H1 (cell line): ENCODE measurements around the gene ADGRD2. TPM values are rescaled to one million over a fixed set of nuclear protein-coding genes. Genes with fewer than 3 reads are reported as not detected.

Experiments used
- CTCF ChIA-PET: fragments of 300-600 bp; sonication (Branson Sonifier 250); formaldehyde crosslinking; loops from one replicate; lab custom pipeline; 2021; ENCODE audit not compliant: partially characterized antibody; lab: Charles Lee
- POLR2A ChIA-PET: fragments of 300-600 bp; sonication (Branson Sonifier 250); formaldehyde crosslinking; loops from one replicate; lab custom pipeline; 2021; ENCODE audit warnings: inconsistent platforms; ENCODE audit not compliant: partially characterized antibody; lab: Charles Lee
- DNase-seq, 2 experiments: peaks; one replicate each; pipeline versions ENCODE4 v3.0.0 to v3.0.0-alpha.2; 2010 to 2022; ENCODE audit warnings: low spot score in 2 of 2, low read depth in 1 of 2, mixed read lengths in 1 of 2
- FAIRE-seq: peaks from 2 replicates; lab custom pipeline; 2011; peaks lifted over from hg19 to GRCh38; lab: Jason Lieb, UNC
- H2AFZ ChIP-seq: 2 replicates; pipeline ENCODE4 v1.8.1; 2012; ENCODE audit warnings: low read length, inconsistent platforms
- H2AK5ac ChIP-seq: 2 replicates; pipeline ENCODE4 v1.6.1; 2013; ENCODE audit warnings: low read depth, low read length
- H2BK120ac ChIP-seq: replicated peaks from 2 replicates; pipeline ENCODE3; 2013; ENCODE audit warnings: low read depth, low read length, inconsistent platforms
- H2BK12ac ChIP-seq: 2 replicates; pipeline ENCODE4 v1.6.1; 2013; ENCODE audit warnings: low read depth, low read length
- H2BK15ac ChIP-seq: 2 replicates; pipeline ENCODE4 v1.6.1; 2013; ENCODE audit warnings: low read length
- H2BK20ac ChIP-seq: 2 replicates; pipeline ENCODE4 v1.6.1; 2013; ENCODE audit warnings: low read length
- H2BK5ac ChIP-seq: 2 replicates; pipeline ENCODE4 v1.6.1; 2013; ENCODE audit warnings: low read depth, low read length
- H3K14ac ChIP-seq: 2 replicates; pipeline ENCODE4 v1.6.1; 2013; ENCODE audit warnings: inconsistent platforms; ENCODE audit not compliant: insufficient read length
- H3K18ac ChIP-seq: 2 replicates; pipeline ENCODE4 v1.6.1; 2013; ENCODE audit warnings: low read length; ENCODE audit errors: extremely low read depth
- H3K23ac ChIP-seq: 2 replicates; pipeline ENCODE4 v1.6.1; 2013; ENCODE audit warnings: inconsistent platforms; ENCODE audit not compliant: insufficient read length
- H3K23me2 ChIP-seq: 2 replicates; pipeline ENCODE4 v1.6.1; 2013; ENCODE audit warnings: low read depth, low read length
- H3K27ac ChIP-seq: 2 replicates; pipeline ENCODE4 v1.6.1; 2011; ENCODE audit warnings: low read depth, low read length, inconsistent platforms
- H3K27me3 ChIP-seq, 4 experiments: replicated peaks in 1 of 4; 1 replicate in 1 of 4; 2 replicates in 3 of 4; pipeline versions ENCODE4 v1.6.1 to v1.8.1; 2011 to 2013; ENCODE audit warnings: low read length in 3 of 4, mild to moderate bottlenecking in 3 of 4, inconsistent platforms in 2 of 4, mixed read lengths in 2 of 4, moderate library complexity in 1 of 4; ENCODE audit not compliant: control insufficient read depth in 3 of 4, insufficient read depth in 3 of 4; ENCODE audit errors: extremely low read depth in 1 of 4
- H3K36me3 ChIP-seq, 4 experiments: 2 replicates each; pipeline versions ENCODE4 v1.6.1 to v1.8.1; 2011 to 2013; ENCODE audit warnings: mild to moderate bottlenecking in 4 of 4, low read length in 3 of 4, moderate library complexity in 2 of 4, control low read depth in 1 of 4, inconsistent platforms in 1 of 4; ENCODE audit not compliant: insufficient read depth in 4 of 4, control insufficient read depth in 2 of 4
- H3K4ac ChIP-seq: replicated peaks from 2 replicates; pipeline ENCODE3; 2013; ENCODE audit warnings: low read length, low read depth, mixed read lengths, inconsistent platforms; ENCODE audit not compliant: insufficient read length
- H3K4me1 ChIP-seq, 4 experiments: replicated peaks in 1 of 4; 1 replicate in 1 of 4; 2 replicates in 3 of 4; pipeline versions ENCODE4 v1.6.1 to v1.8.1; 2011 to 2013; ENCODE audit warnings: low read length in 3 of 4, inconsistent platforms in 2 of 4, mixed read lengths in 1 of 4; ENCODE audit not compliant: insufficient read depth in 4 of 4, control insufficient read depth in 3 of 4
- H3K4me2 ChIP-seq, 2 experiments: 2 replicates each; pipeline versions ENCODE4 v1.6.1 to v1.8.1; 2011 to 2013; ENCODE audit warnings: low read depth in 2 of 2, low read length in 2 of 2, control low read depth in 1 of 2, inconsistent platforms in 1 of 2, mild to moderate bottlenecking in 1 of 2; ENCODE audit not compliant: insufficient read depth in 1 of 2
- H3K4me3 ChIP-seq, 4 experiments: fragments of 200-600, 300-600 bp in 1 of 4; sonication (generic), shearing (Covaris generic), sonication (Bioruptor Twin) in 1 of 4; 2 replicates each; pipeline versions ENCODE4 v1.5.1 to v1.8.1; 2011 to 2016; ENCODE audit warnings: low read length in 4 of 4, low read depth in 3 of 4, control low read depth in 2 of 4, inconsistent platforms in 2 of 4, mild to moderate bottlenecking in 2 of 4, mixed read lengths in 1 of 4, moderate library complexity in 1 of 4; ENCODE audit not compliant: insufficient read depth in 2 of 4; ENCODE audit errors: extremely low read depth in 1 of 4
- H3K56ac ChIP-seq: replicated peaks from 2 replicates; pipeline ENCODE3; 2013; ENCODE audit warnings: low read depth, mild to moderate bottlenecking, mixed read lengths, low read length, inconsistent platforms; ENCODE audit not compliant: insufficient read length
- H3K79me1 ChIP-seq: 2 replicates; pipeline ENCODE4 v1.6.1; 2013; ENCODE audit warnings: low read depth, low read length, control low read depth
- H3K79me2 ChIP-seq, 2 experiments: 2 replicates each; pipeline versions ENCODE4 v1.6.1 to v1.8.1; 2012 to 2013; ENCODE audit warnings: low read length in 2 of 2, mild to moderate bottlenecking in 2 of 2, inconsistent platforms in 1 of 2; ENCODE audit not compliant: insufficient read depth in 2 of 2, control insufficient read depth in 1 of 2
- H3K9ac ChIP-seq, 4 experiments: replicated peaks in 1 of 4; 1 replicate in 1 of 4; 2 replicates in 3 of 4; pipeline versions ENCODE4 v1.6.1 to v1.8.1; 2011 to 2013; ENCODE audit warnings: low read depth in 3 of 4, low read length in 3 of 4, control low read depth in 2 of 4, mild to moderate bottlenecking in 2 of 4, moderate library complexity in 2 of 4, inconsistent platforms in 1 of 4; ENCODE audit errors: extremely low read depth in 1 of 4
- H3K9me3 ChIP-seq, 2 experiments: 2 replicates each; pipeline versions ENCODE4 v1.6.1 to v1.8.1; 2012 to 2013; ENCODE audit warnings: mild to moderate bottlenecking in 2 of 2, moderate library complexity in 2 of 2, control low read depth in 1 of 2, inconsistent platforms in 1 of 2, low read depth in 1 of 2, low read length in 1 of 2, mixed read lengths in 1 of 2; ENCODE audit not compliant: insufficient read depth in 2 of 2
- H4K20me1 ChIP-seq, 2 experiments: replicated peaks in 1 of 2; 2 replicates each; pipeline versions ENCODE3 to v1.8.1; 2011 to 2013; ENCODE audit warnings: inconsistent platforms in 2 of 2, low read length in 2 of 2, mild to moderate bottlenecking in 1 of 2; ENCODE audit not compliant: insufficient read depth in 2 of 2, control insufficient read depth in 1 of 2
- H4K5ac ChIP-seq: 2 replicates; pipeline ENCODE4 v1.6.1; 2013; ENCODE audit warnings: low read length, low read depth, mixed read lengths, inconsistent platforms; ENCODE audit not compliant: insufficient read length
- H4K8ac ChIP-seq: 2 replicates; pipeline ENCODE4 v1.8.0; 2013; ENCODE audit warnings: mild to moderate bottlenecking, moderate library complexity, low read length, inconsistent platforms; ENCODE audit not compliant: insufficient read depth; ENCODE audit errors: extremely low read depth
- H4K91ac ChIP-seq: replicated peaks from 2 replicates; pipeline ENCODE3; 2013; ENCODE audit warnings: low read length, mixed read lengths, inconsistent platforms; ENCODE audit not compliant: insufficient read length
- BCL11A ChIP-seq, 2 experiments: IDR thresholded peaks; one replicate each; pipeline ENCODE4 v1.6.1; 2011; ENCODE audit warnings: low read depth in 2 of 2, low read length in 2 of 2, mild to moderate bottlenecking in 2 of 2
- BRCA1 ChIP-seq: IDR thresholded peaks from 2 replicates; pipeline ENCODE4 v1.6.1; 2012; ENCODE audit warnings: low read depth, low read length, improper control_type of control experiment
- CBX8 ChIP-seq: fragments of 300-800, 300-1000 bp; sonication (generic); IDR thresholded peaks from 2 replicates; pipeline ENCODE4 v1.7.1; 2016; ENCODE audit warnings: low read depth, low read length, borderline replicate concordance
- CHD1 ChIP-seq: IDR thresholded peaks from 2 replicates; pipeline ENCODE4 v1.6.1; 2012; ENCODE audit warnings: low read depth, low read length, improper control_type of control experiment
- CREB1 ChIP-seq: IDR thresholded peaks from 2 replicates; pipeline ENCODE4 v1.6.1; 2012; ENCODE audit warnings: inconsistent platforms
- JUND ChIP-seq: IDR thresholded peaks from 2 replicates; pipeline ENCODE4 v1.6.1; 2011; ENCODE audit warnings: mild to moderate bottlenecking, improper control_type of control experiment, low read length
- KDM4A ChIP-seq: IDR thresholded peaks from one replicate; pipeline ENCODE4 v1.7.1; 2012; ENCODE audit warnings: low read depth, mild to moderate bottlenecking, moderate library complexity, low read length, inconsistent platforms; ENCODE audit not compliant: severe bottlenecking
- PHF8 ChIP-seq: fragments of 200-600 bp; sonication (generic); conservative IDR thresholded peaks from 2 replicates; pipeline ENCODE4 v1.7.1; 2012; ENCODE audit warnings: low read depth, mild to moderate bottlenecking, inconsistent platforms, low read length, moderate library complexity
- SIN3A ChIP-seq, 2 experiments: IDR thresholded peaks in 1 of 2; conservative IDR thresholded peaks in 1 of 2; 2 replicates each; pipeline ENCODE4 v1.6.1; 2011 to 2012; ENCODE audit warnings: low read length in 2 of 2, improper control_type of control experiment in 1 of 2, low read depth in 1 of 2, mild to moderate bottlenecking in 1 of 2
- WGBS, 2 experiments: shearing (Covaris generic) in 1 of 2; methylation state at CpG; one replicate each; pipeline versions ENCODE4 v1.1.6 to v1.1.7; 2013 to 2015; ENCODE audit warnings: low lambda C conversion rate in 2 of 2, mixed read lengths in 2 of 2, inconsistent platforms in 1 of 2, low coverage in 1 of 2, missing lambda C conversion rate in 1 of 2; ENCODE audit not compliant: insufficient replicate concordance in 2 of 2, insufficient coverage in 1 of 2, insufficient read length in 1 of 2; ENCODE audit errors: extremely low coverage in 1 of 2, missing lambda C conversion rate in 1 of 2; 5-methylcytosine and 5-hydroxymethylcytosine counted together
- polyA plus RNA-seq, 7 experiments: library from polyadenylated mRNA; depleted of rRNA in 3 of 7; stranded (reverse) in 5 of 7; unstranded in 2 of 7; fragments of >200 nt in 5 of 7; fragments of 200-250 nt in 2 of 7; gene quantifications; 1 replicate in 5 of 7; 2 replicates in 1 of 7; 4 replicates in 1 of 7; pipeline versions ENCODE4 v1.2.1 to v1.2.3, GENCODE V29; 2011 to 2013; ENCODE audit warnings: missing spikeins in 2 of 7, mixed read lengths in 2 of 7
- total RNA-seq: library from RNA; stranded (reverse); fragmentation: NEBNext Ultra II Directional; extraction: Animal tissue kit (Norgen Biotek cat#: 25700); gene quantifications from 2 replicates; pipeline ENCODE4 v1.2.1, GENCODE V29; 2021

ADGRD2 gene
- total and polyA plus RNA-seq, 2 of the 8 experiments (the other 6 are each of a cell fraction or from before 2014, with no cell fraction given): 0.41 to 1.4 TPM

DNA sequence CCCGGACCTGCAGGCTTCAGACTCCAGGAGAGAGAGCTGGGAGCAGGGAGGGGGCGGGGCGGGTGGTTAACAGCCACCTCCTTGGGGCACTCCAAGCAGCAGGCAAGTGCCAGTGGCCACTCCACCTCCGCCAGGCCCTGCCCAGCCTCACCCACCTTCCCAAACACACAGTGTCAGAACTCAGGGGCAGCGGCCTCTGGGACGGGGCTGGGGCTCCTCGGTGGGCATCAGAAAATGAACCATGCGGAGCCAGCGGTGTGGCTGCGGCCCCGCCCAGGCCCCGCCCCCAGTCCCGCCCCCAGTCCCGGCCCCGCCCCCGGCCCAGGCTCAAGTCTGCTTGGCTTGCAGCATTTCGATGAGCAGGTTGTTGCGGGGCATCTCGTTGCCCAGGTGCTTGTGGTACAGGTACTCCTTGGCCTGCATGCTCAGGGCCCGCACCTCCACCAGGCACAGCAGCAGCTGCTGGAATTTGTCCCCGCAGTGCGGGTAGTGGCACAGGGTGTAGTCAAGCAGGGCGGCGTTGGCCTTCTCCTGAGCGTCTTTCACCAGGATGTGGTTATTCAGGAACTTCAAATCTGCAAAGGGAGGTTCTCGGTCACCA lies 32.3 kb downstream of the ADGRD2 start:
- Histone ChIP-seq H3K36me3 (no peaks in the 10 kb centered on the region), H3K9me3 (no peaks in the 10 kb centered on the region), H4K8ac (no peak overlapping the region), H3K27ac (no peak overlapping the region), H3K4me1 (peaks cover 8 to 40% (median 25%) of the 10 kb centered on the region in 4 experiments), H3K79me1 (no peaks in the 10 kb centered on the region), H4K5ac (no peak overlapping the region), H3K4me2 (peak overlapping the region; percentile 81 to 92), H3K27me3 (peaks cover 8 to 39% (median 32%) of the 10 kb centered on the region in 4 experiments), H3K79me2 (no peaks in the 10 kb centered on the region), H2BK120ac (no peak overlapping the region), H2BK15ac (peak overlapping the region; percentile 46), H4K91ac (peak overlapping the region; percentile 20), H4K20me1 (peaks cover 0 to 7% of the 10 kb centered on the region in 2 experiments), H2AFZ (0 out of 2 replicates have a peak overlapping the region, but pooled peaks have one; percentile 40), H3K56ac (no peak overlapping the region), H3K14ac (no peak overlapping the region), H2BK12ac (peak overlapping the region; percentile 63; the same call in 1 of the 2 replicates), H3K23me2 (peaks cover 7% of the 10 kb centered on the region; the same call in 1 of the 2 replicates), H3K4ac (no peak overlapping the region), H2BK5ac (no peak overlapping the region), H3K9ac (no peak overlapping the region), H3K23ac (no peak overlapping the region), H3K18ac (no peak overlapping the region; the same call in none of the 2 replicates), H3K4me3 (peak overlapping the region; percentile 23 to 55 (median 34); a peak in 7 of 8 replicates), H2AK5ac (peak overlapping the region; percentile 80; the same call in 1 of the 2 replicates), H2BK20ac (no peak overlapping the region)
- CTCF ChIA-PET: interaction anchor here (1.8 to 7.0 kb wide), 5 partner anchors 10 to 1083 kb away, joined by 3 to 43 read pairs (median 9); no protein-coding TSS in a partner anchor
- FAIRE-seq: no peak
- POLR2A ChIA-PET: no interaction called here
- DNase-seq: peak in 1 of 2 experiments; percentile 74
- 76% methylated on average over 11 of the region's 26 CpGs; no CpG with 5 or more reads in 1 of the 2 experiments for WGBS, 2 experiments
- TF ChIP-seq SIN3A (conservative IDR thresholded peaks at IDR 0.05 in 1 of 2, IDR thresholded peaks at IDR 0.05 in 1 of 2; ENCODE audit: low read depth in 1 of 2, low read length in 2 of 2) (no peak), BCL11A (IDR thresholded peaks at IDR 0.05; ENCODE audit: low read depth in 2 of 2, low read length in 2 of 2) (no peak), KDM4A (no peak), BRCA1 (no peak), CHD1 (no peak), CBX8 (no peak), PHF8 (no peak), JUND (no peak), CREB1 (no peak)
